Heart right ventricle (tissue), 16 donors: ENCODE measurements around the gene PLB1. TPM values are rescaled to one million over a fixed set of nuclear protein-coding genes. Genes with fewer than 3 reads are reported as not detected.

Experiments used
- ATAC-seq, 8 donors: fragments of 200-7000 bp; cut with Tn5 transposase; one replicate each; pipeline ENCODE4 v1.9.1; 2020; ENCODE audit warnings: mild to moderate bottlenecking in 8 of 8, moderate library complexity in 8 of 8, moderate number of reproducible peaks in 1 of 8
- DNase-seq, 2 donors: peaks; one replicate each; pipeline ENCODE4 v3.0.0-alpha.2; 2020
- H3K27ac ChIP-seq, 10 donors: fragments of 200-600 bp; sonication (generic) in 2 of 10; one replicate each; pipeline versions ENCODE4 v1.5.0 to v1.8.0; 2020 to 2022; ENCODE audit warnings: mild to moderate bottlenecking in 3 of 10
- H3K27me3 ChIP-seq, 7 donors: fragments of 200-600 bp; one replicate each; pipeline ENCODE4 v1.8.0; 2021 to 2022; ENCODE audit warnings: mild to moderate bottlenecking in 2 of 7
- H3K36me3 ChIP-seq, 9 donors: fragments of 200-600 bp; sonication (generic) in 1 of 9; one replicate each; pipeline versions ENCODE4 v1.5.0 to v1.8.0; 2020 to 2022; ENCODE audit warnings: mild to moderate bottlenecking in 2 of 9
- H3K4me1 ChIP-seq, 9 donors: fragments of 200-600 bp; sonication (generic) in 1 of 9; one replicate each; pipeline versions ENCODE4 v1.5.0 to v1.8.0; 2020 to 2022; ENCODE audit warnings: mild to moderate bottlenecking in 4 of 9
- H3K4me3 ChIP-seq, 10 donors: fragments of 200-600 bp; sonication (generic) in 2 of 10; one replicate each; pipeline versions ENCODE4 v1.5.0 to v1.8.0; 2020 to 2022; ENCODE audit warnings: mild to moderate bottlenecking in 7 of 10, moderate library complexity in 2 of 10
- H3K9me3 ChIP-seq, 11 donors: fragments of 200-600 bp in 10 of 11; sonication (generic) in 2 of 11; one replicate each; pipeline versions ENCODE4 v1.5.0 to v1.8.0; 2013 to 2022; ENCODE audit warnings: mild to moderate bottlenecking in 2 of 11, control low read depth in 1 of 11, moderate library complexity in 1 of 11
- CTCF ChIP-seq, 9 donors: fragments of 200-600 bp; sonication (generic) in 2 of 9; IDR thresholded peaks; one replicate each; pipeline versions ENCODE4 v1.5.0 to v1.8.0; 2021 to 2022; ENCODE audit warnings: antibody characterized with exemption in 9 of 9, mild to moderate bottlenecking in 5 of 9, moderate library complexity in 1 of 9
- WGBS, 2 donors: extraction: QIAGEN DNeasy Blood & Tissue Kit; methylation state at CpG; one replicate each; pipeline ENCODE4 v1.1.7; 2013; ENCODE audit warnings: inconsistent platforms in 1 of 2; 5-methylcytosine and 5-hydroxymethylcytosine counted together
- intact Hi-C, 10 donors: fragments of 100-400 bp; cut with DNase I; formaldehyde crosslinking; loops; one replicate each; pipeline versions ENCODE4 v1.11.1 to v1.14.2; 2022
- polyA plus RNA-seq, 2 donors: library from polyadenylated mRNA; stranded (reverse); fragments of 200-250 nt; gene quantifications; one replicate each; pipeline ENCODE4 v1.2.3, GENCODE V29; 2013
- total RNA-seq, 10 donors: library from RNA; stranded (reverse); fragmentation: NEBNext Ultra II Directional in 3 of 10; extraction: Animal tissue kit (Norgen Biotek cat#: 25700) in 3 of 10; gene quantifications; one replicate each; pipeline versions ENCODE4 v1.2.1 to v1.2.4, GENCODE V29; 2021 to 2023
- donor health status: Arrhythmogenic right ventricular cardiomyopathy.
- donor health status: ischemic (EF 13 %, LVEDD 7.1; RV severe dilation, severe dysfunction).
- donor health status: healthy with polysubstance abuse.
- donor health status: DM: no; HTN: yes; CAD: no.
- donor health status: DM: no; HTN: no; CAD: no.
- donor health status: ischemic (EF 25% LVEDD 6.9; RV normal size, moderate dysfunction).
- donor health status: ischemic (EF 25% LVEDD 5.7; RV mildly dilated, moderate dysfunction).
- donor health status: healthy.
- donor health status: DM: yes; HTN: yes; CAD: no.
- donor health status: Ischemic cardiomyopathy.
- donor health status: ischemic (EF 35%, LVEDD 5.7; RV mildly dilated, moderate dysfunction).
- donor health status: nonischemic (EF 11% LVEDD 7.7; RV severe dilation, severe dysfunction).
- donor health status: DM: yes; HTN: yes; CAD: no.
- donor health status: PGD.
- donor health status: ischemic (EF 29% LVEDD 5.4; RV normal size, mild dysfunction).
- donor health status: nonischemic (EF 23%, LVEDD 6.1; RV moderate dilation, normal function).

PLB1 gene
- total and polyA plus RNA-seq, 12 donors: 0.34 to 6.1 (median 1.4) TPM

- Histone ChIP-seq H3K27me3 (no peaks in the 10 kb centered on the region), H3K36me3 (no peaks in the 10 kb centered on the region), H3K4me3 (no peak overlapping the region), H3K9me3 (no peaks in the 10 kb centered on the region), H3K4me1 (peaks cover 0 to 26% (median 16%) of the 10 kb centered on the region in 9 donors), H3K27ac (no peak overlapping the region)
- TF ChIP-seq CTCF (IDR thresholded peaks at IDR 0.05): no peak
- 85% methylated on average over 5 of the region's 5 CpGs for WGBS, 2 donors
- no peak for ATAC-seq
- intact Hi-C loops: no loop called here
- DNase-seq: no peak
Observed at GRCh38 chr2:28580078-28580477, 84.2 kb downstream of the PLB1 start.

DNA sequence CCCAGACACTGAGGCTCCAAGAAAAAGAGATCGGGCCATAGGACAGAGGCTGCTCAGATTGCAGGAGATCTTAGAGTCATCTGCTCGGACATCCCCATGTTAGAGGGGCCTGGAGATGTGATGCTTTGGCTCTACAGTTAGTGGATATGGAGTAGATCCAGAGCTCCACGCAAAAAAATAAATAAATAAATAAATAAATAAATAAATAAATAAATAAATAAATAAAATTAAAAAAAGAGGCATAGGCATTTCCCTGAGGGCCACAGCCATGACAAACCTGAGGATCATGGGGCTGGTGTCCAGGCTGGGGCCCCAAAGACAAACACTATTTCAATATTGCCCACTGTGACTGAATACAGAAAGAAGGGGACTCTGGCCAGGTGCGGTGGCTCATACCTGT is 85.5 kb downstream of the PLB1 start:
- Histone ChIP-seq H3K27me3 (no peaks in the 10 kb centered on the region), H3K4me1 (peaks cover 0 to 30% (median 16%) of the 10 kb centered on the region in 9 donors), H3K36me3 (no peaks in the 10 kb centered on the region), H3K9me3 (no peaks in the 10 kb centered on the region), H3K27ac (no peak overlapping the region), H3K4me3 (no peak overlapping the region)
- WGBS, 2 donors: 93% methylated on average over 4 of the region's 4 CpGs
- no peak for TF ChIP-seq CTCF (IDR thresholded peaks at IDR 0.05)
- ATAC-seq: no peak
- intact Hi-C loops: no loop called here
- DNase-seq: no peak

DNA sequence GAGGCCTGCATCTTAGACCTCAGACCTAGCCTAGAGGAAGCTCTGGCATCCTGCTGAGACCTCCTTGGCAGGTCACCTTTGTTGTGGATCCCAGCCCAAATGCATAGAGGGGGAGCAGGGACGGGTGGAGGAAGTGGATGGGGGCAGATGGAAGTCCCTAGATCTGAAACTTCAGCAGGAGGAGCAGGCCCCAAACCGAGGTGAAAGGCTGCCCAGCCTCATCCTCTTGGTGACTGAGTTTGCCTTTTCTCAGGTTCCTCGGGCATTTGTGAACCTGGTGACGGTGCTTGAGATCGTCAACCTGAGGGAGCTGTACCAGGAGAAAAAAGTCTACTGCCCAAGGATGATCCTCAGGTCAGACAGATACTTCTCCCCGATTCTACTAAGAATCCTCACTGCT is 86.3 kb downstream of the PLB1 start:
- Histone ChIP-seq H3K4me1 (peaks cover 0 to 31% (median 18%) of the 10 kb centered on the region in 9 donors), H3K36me3 (no peaks in the 10 kb centered on the region), H3K27ac (no peak overlapping the region), H3K9me3 (no peaks in the 10 kb centered on the region), H3K27me3 (no peaks in the 10 kb centered on the region), H3K4me3 (no peak overlapping the region)
- no peak for ATAC-seq
- DNase-seq: no peak
- intact Hi-C loops: no loop called here
- TF ChIP-seq CTCF (IDR thresholded peaks at IDR 0.05): no peak
- WGBS, 2 donors: 91 to 92% methylated on average over 6 of the region's 6 CpGs

DNA sequence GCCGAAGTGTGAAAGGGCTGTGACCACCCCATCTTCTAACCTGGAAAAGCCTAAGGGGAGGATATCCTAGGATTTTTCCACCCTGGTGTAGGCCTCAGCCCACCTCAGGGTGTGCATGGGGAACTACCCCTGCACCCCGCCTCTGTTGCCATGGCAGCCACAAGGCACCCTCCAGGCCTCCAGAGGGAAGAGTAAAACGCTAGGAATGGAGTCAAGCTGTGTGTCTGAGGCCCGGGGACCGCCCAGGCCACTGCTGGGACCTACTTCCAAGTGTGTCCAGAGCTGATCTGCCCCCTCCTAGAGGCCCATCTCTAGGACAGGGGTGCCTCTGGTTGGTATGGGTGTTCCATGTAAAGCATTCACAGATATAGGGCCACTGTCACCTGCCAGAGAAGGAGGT is 86.7 kb downstream of the PLB1 start:
- TF ChIP-seq CTCF (IDR thresholded peaks at IDR 0.05): no peak
- intact Hi-C loops: no loop called here
- H3K4me3 ChIP-seq: no peak overlapping the region
- WGBS, 2 donors: 93 to 95% methylated on average over 5 of the region's 5 CpGs
- H3K36me3 ChIP-seq: no peaks in the 10 kb centered on the region
- H3K27me3 ChIP-seq: no peaks in the 10 kb centered on the region
- DNase-seq (no peak), ATAC-seq (no peak)
- H3K9me3 ChIP-seq: no peaks in the 10 kb centered on the region
- H3K27ac ChIP-seq: no peak overlapping the region
- peaks cover 0 to 36% (median 23%) of the 10 kb centered on the region in 9 donors for H3K4me1 ChIP-seq
